ENCODE data around the gene FERMT3. TPM values are rescaled to one million over a fixed set of nuclear protein-coding genes. Genes with fewer than 3 reads are reported as not detected.

Gene FERMT3
- total RNA-seq, 1 donor from 2014 or later, result 2.8 TPM

DNA sequence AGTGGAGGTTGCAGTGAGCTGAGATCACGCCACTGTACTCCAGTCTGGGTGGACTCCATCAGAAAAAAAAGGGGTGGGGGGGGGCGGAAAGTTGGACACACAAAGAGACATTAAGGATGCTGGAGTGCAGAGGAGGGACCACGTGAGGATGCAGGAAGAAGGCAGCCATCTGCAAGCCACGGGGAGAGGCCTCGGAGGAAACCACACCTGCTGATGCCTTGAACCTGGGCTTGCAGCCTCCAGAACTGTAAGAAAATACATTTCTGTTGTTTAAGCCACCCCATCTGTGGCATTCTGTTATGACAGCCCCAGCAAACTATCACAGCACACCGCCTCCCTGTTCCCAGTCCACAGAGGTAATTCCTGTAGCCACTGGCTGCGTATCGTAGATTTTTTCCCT lies 29.8 kb upstream of the FERMT3 start:
- Mint-ChIP-seq H3K27ac (ENCODE audit: unreplicated experiment) (no peak overlapping the region), H3K27me3 (ENCODE audit: low read depth) (no peaks in the 10 kb centered on the region), H3K4me1 (peaks cover 23% of the 10 kb centered on the region), H3K9me3 (peaks cover 2% of the 10 kb centered on the region), H3K4me3 (no peak overlapping the region), H3K36me3 (ENCODE audit: low read depth) (peaks cover 7% of the 10 kb centered on the region)
- no peak for DNase-seq (ENCODE audit: low read depth, low spot score)
- TF ChIP-seq, protein P1, sequence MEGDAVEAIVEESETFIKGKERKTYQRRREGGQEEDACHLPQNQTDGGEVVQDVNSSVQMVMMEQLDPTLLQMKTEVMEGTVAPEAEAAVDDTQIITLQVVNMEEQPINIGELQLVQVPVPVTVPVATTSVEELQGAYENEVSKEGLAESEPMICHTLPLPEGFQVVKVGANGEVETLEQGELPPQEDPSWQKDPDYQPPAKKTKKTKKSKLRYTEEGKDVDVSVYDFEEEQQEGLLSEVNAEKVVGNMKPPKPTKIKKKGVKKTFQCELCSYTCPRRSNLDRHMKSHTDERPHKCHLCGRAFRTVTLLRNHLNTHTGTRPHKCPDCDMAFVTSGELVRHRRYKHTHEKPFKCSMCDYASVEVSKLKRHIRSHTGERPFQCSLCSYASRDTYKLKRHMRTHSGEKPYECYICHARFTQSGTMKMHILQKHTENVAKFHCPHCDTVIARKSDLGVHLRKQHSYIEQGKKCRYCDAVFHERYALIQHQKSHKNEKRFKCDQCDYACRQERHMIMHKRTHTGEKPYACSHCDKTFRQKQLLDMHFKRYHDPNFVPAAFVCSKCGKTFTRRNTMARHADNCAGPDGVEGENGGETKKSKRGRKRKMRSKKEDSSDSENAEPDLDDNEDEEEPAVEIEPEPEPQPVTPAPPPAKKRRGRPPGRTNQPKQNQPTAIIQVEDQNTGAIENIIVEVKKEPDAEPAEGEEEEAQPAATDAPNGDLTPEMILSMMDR (conservative IDR thresholded peaks at IDR 0.05), result no peak

DNA sequence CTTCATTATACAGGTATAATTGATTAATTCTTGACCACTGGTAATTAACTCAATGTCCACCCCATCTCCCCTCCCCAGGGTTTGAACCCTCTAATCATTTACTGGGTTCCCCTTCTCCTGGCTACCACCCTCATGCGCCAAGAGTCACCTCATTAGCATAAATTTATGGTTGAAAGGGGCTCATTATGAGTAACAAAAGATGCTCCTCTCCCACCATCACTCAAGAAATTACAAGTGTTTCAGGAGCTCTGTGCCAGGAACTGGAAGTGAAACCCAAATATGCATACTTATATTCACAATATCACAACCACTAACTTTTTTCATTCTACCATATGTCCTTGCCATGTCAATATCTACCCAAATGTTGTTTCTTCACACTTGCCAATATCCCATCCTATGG lies 28.3 kb upstream of the FERMT3 start:
- peaks cover 2% of the 10 kb centered on the region for H3K9me3 Mint-ChIP-seq
- H3K27me3 Mint-ChIP-seq (ENCODE audit: low read depth), result no peaks in the 10 kb centered on the region
- no peak overlapping the region for H3K27ac Mint-ChIP-seq (ENCODE audit: unreplicated experiment)
- DNase-seq (ENCODE audit: low read depth, low spot score), result no peak
- H3K36me3 Mint-ChIP-seq (ENCODE audit: low read depth), result peaks cover 9% of the 10 kb centered on the region
- peaks cover 32% of the 10 kb centered on the region for H3K4me1 Mint-ChIP-seq
- H3K4me3 Mint-ChIP-seq, result no peak overlapping the region
- TF ChIP-seq, protein P1 (conservative IDR thresholded peaks at IDR 0.05), result no peak

GRCh38 chr11:64178951-64179639 lies 27.4 kb upstream of the FERMT3 start:
- Mint-ChIP-seq H3K9me3 (peaks cover 2% of the 10 kb centered on the region), H3K27me3 (ENCODE audit: low read depth) (no peaks in the 10 kb centered on the region), H3K4me1 (peaks cover 39% of the 10 kb centered on the region), H3K36me3 (ENCODE audit: low read depth) (peaks cover 4% of the 10 kb centered on the region), H3K4me3 (no peak overlapping the region), H3K27ac (ENCODE audit: unreplicated experiment) (no peak overlapping the region)
- TF ChIP-seq, protein P1 (conservative IDR thresholded peaks at IDR 0.05), result no peak
- no peak for DNase-seq (ENCODE audit: low read depth, low spot score)

DNA sequence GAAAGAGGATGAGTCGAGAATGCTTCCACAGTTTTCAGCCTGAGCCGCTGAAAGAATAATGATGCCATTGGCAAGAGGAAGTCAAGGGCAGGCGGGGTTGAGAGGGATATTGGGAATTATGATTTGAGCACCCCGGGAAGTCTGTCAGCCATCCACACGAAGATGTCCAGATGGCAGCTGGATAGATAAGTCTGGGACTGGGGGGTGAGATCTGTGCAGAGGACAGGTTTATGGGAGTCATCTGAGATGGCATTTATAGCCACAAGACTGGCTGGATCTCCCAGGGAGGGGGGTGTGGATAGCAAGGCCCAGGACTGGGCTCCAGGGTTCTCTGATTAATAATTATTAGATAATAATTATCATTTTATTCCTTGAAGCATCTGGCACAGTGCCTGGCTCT lies 25.6 kb upstream of the FERMT3 start:
- peaks cover 4% of the 10 kb centered on the region for H3K36me3 Mint-ChIP-seq (ENCODE audit: low read depth)
- no peak for DNase-seq (ENCODE audit: low read depth, low spot score)
- no peaks in the 10 kb centered on the region for H3K9me3 Mint-ChIP-seq
- TF ChIP-seq, protein P1 (conservative IDR thresholded peaks at IDR 0.05), result no peak
- H3K4me3 Mint-ChIP-seq, result peak overlapping the region; percentile 65
- peaks cover 48% of the 10 kb centered on the region for H3K4me1 Mint-ChIP-seq
- peak overlapping the region; percentile 35 for H3K27ac Mint-ChIP-seq (ENCODE audit: unreplicated experiment)
- no peaks in the 10 kb centered on the region for H3K27me3 Mint-ChIP-seq (ENCODE audit: low read depth)

DNA sequence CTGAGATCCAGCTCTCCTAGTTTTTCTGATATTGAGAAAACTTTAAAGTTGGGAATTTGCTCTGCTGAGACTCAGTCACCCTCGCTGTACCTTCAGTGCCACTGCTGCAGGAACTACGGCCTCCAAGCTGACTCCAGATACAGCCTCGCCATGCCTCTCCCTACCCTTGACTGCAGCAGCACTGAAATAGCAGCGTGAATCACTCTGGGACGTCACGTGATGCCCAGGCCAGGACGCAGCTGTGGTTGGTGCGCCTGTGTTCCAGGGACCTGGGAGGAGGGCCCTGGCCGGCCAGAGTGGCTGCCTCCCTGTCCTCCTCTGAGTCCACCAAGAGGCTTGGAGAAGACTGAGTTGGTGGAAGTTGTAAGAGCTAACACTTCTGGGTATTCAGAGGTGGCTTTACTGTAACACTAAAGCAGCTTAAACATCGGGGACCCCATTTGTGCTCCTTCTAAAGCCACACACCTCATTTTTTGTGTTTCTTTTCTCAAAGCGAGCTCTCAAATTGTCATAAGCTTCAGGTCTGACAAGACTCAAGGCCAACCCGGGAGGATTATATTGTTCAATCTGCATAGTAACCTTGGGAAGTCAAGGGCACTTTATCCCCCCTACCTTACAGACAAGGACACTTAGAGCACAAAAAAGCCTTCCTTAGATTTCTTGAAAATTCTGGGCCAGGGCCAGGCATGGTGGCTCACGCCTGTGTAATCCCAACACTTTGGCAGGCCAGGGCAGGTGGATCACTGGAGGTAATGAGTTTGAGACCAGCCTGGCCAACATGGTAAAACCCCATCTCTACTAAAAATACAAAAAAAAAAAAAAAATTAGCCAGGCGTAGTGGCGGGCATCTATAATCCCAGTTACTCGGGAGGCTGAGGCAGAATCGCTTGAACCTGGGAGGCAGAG lies 24.8 kb upstream of the FERMT3 start:
- DNase-seq (ENCODE audit: low read depth, low spot score), result peak; percentile 55
- no peaks in the 10 kb centered on the region for H3K9me3 Mint-ChIP-seq
- peaks cover 5% of the 10 kb centered on the region for H3K36me3 Mint-ChIP-seq (ENCODE audit: low read depth)
- peaks cover 50% of the 10 kb centered on the region for H3K4me1 Mint-ChIP-seq
- TF ChIP-seq, protein P1 (conservative IDR thresholded peaks at IDR 0.05), result no peak
- no peaks in the 10 kb centered on the region for H3K27me3 Mint-ChIP-seq (ENCODE audit: low read depth)
- peak overlapping the region; percentile 65 for H3K27ac Mint-ChIP-seq (ENCODE audit: unreplicated experiment)
- H3K4me3 Mint-ChIP-seq, result peak overlapping the region; percentile 84
